Sigmoid colon (tissue), 4 donors: Measurements from ENCODE around the gene SUCLA2.

Experiments
- POLR2AphosphoS5 ChIP-seq, 4 donors: sonication (generic); formaldehyde crosslinking; IDR thresholded peaks; one replicate each; pipeline ENCODE4 v1.6.1; 2017; ENCODE audit warnings: antibody characterized with exemption in 4 of 4
- TF ChIP-seq, protein P1 (sequence below), 4 experiments: fragments of 450-650 bp in 3 of 4; fragments of 200-600 bp in 1 of 4; IDR thresholded peaks; one replicate each; pipeline ENCODE4 v1.5.1; 2016 to 2019; ENCODE audit warnings: antibody characterized with exemption in 4 of 4, mild to moderate bottlenecking in 3 of 4, moderate library complexity in 2 of 4

DNA sequence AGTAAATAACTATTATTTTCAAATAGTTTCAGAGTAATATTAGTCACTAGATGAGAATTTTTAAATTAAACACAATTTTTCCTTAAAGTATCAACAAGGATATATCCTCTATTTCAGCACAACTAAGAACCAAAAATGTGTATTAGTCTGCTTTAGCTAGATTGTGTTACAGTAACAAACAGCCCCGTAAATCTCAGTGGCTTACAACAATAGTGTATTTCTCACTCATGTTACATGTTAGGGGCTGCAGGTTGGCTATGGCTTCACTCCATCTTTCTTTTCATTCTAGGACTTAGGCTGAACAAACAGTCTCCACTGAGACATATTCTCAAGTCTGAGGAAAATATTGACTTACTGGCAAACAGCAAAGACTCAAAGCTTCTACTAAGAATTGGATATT lies 11.6 kb upstream of the SUCLA2 start:
- TF ChIP-seq, protein P1, sequence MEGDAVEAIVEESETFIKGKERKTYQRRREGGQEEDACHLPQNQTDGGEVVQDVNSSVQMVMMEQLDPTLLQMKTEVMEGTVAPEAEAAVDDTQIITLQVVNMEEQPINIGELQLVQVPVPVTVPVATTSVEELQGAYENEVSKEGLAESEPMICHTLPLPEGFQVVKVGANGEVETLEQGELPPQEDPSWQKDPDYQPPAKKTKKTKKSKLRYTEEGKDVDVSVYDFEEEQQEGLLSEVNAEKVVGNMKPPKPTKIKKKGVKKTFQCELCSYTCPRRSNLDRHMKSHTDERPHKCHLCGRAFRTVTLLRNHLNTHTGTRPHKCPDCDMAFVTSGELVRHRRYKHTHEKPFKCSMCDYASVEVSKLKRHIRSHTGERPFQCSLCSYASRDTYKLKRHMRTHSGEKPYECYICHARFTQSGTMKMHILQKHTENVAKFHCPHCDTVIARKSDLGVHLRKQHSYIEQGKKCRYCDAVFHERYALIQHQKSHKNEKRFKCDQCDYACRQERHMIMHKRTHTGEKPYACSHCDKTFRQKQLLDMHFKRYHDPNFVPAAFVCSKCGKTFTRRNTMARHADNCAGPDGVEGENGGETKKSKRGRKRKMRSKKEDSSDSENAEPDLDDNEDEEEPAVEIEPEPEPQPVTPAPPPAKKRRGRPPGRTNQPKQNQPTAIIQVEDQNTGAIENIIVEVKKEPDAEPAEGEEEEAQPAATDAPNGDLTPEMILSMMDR (IDR thresholded peaks at IDR 0.05) = no peak
- TF ChIP-seq POLR2AphosphoS5 (IDR thresholded peaks at IDR 0.05) = no peak
